Measurements from ENCODE around the gene TMEM120B. TPM values are rescaled to one million over a fixed set of nuclear protein-coding genes. Genes with fewer than 3 reads are reported as not detected.

Gene TMEM120B
- total and polyA plus RNA-seq, 2 of the 13 experiments (the other 11 are each of a cell fraction or from before 2014, with no cell fraction given), result 7.1 to 12.9 TPM

DNA sequence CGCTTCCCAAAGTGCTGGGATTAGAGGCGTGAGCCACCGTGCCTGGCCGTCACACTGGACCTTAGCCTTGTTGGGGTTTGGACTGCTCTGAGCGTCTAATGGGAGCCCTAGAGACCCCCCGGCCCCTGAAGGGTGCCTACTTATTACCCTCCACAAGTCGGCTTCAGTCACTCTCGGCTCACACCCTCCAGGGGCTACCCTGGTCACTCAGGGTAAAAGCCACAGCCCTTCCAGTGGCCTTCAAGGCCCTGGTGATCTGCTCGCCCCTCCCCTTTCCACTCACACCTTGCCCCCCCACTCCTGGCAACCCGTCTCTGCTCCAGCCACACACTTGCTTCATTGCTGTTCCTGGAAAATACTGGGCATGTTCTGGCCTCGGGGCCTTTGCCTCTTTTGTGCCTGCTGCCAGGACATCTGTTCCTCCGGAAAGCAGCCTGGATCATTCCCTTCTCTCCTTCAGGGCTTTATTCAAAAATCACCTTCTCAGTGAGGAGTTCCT lies 39.5 kb upstream of the TMEM120B start:
- peak overlapping the region; percentile 30; the same call in 1 of the 2 replicates for H3K9ac ChIP-seq (ENCODE audit: insufficient read depth, low read depth, low read length)
- peak overlapping the region; percentile 79 for H3K4me2 ChIP-seq (ENCODE audit: low read depth, low read length)
- H3K36me3 ChIP-seq (replicated peaks in 1 of 2; ENCODE audit: control insufficient read depth in 1 of 2, insufficient read depth in 2 of 2, low read length in 2 of 2), result no peaks in the 10 kb centered on the region
- H3K79me2 ChIP-seq (ENCODE audit: insufficient read depth, low read length), result no peaks in the 10 kb centered on the region
- WGBS (ENCODE audit: low lambda C conversion rate), result 2% methylated on average over 4 of the region's 12 CpGs
- peaks cover 40% of the 10 kb centered on the region for H3K4me1 ChIP-seq (ENCODE audit: insufficient read depth, low read length)
- peak; percentile 46 for ATAC-seq
- no peaks in the 10 kb centered on the region for H3K9me3 ChIP-seq (ENCODE audit: low read length)
- no peak overlapping the region for H3K27ac ChIP-seq (ENCODE audit: extremely low read length, insufficient read depth, low read length)
- CTCF ChIA-PET (ENCODE audit: low intra/inter-chr PET ratio, low total read pairs), result no interaction called here
- no peak for DNase-seq (ENCODE audit: low spot score)
- in situ Hi-C loops (cut with HindIII; ENCODE audit: extremely low pct_ligation_motif_present, low pct_unique_long_range_greater_than_20kb) (no loop called here), intact Hi-C loops (cut with micrococcal nuclease; ENCODE audit: unreplicated experiment) (no loop called here)
- peak overlapping the region; percentile 17 to 61 (median 35); a peak in 5 of 6 replicates for H3K4me3 ChIP-seq (replicated peaks in 1 of 3; ENCODE audit: insufficient read depth in 1 of 3, low read depth in 2 of 3, low read length in 3 of 3)
- FAIRE-seq, result no peak
- no peaks in the 10 kb centered on the region; a peak in 1 of 5 replicates for H3K27me3 ChIP-seq (ENCODE audit: control insufficient read depth in 1 of 2, insufficient read depth in 2 of 2, low read length in 2 of 2)
- POLR2A ChIA-PET, result no interaction called here
- H4K20me1 ChIP-seq (ENCODE audit: insufficient read depth, low read length), result no peaks in the 10 kb centered on the region
- TF ChIP-seq CAMTA2 (CRISPR knock-in tag; IDR thresholded peaks at IDR 0.05; ENCODE audit: borderline replicate concordance) (0 out of 2 replicates have a peak, but pooled peaks have one; percentile 35), SALL1 (CRISPR knock-in tag; IDR thresholded peaks at IDR 0.05) (0 out of 2 replicates have a peak, but pooled peaks have one; percentile 12), ADNP (CRISPR knock-in tag; IDR thresholded peaks at IDR 0.05) (0 out of 2 replicates have a peak, but pooled peaks have one; percentile 42), CREM (IDR thresholded peaks at IDR 0.05) (0 out of 2 replicates have a peak, but pooled peaks have one; percentile 2), CREM (CRISPR knock-in tag; IDR thresholded peaks at IDR 0.05) (no peak), AHR (CRISPR knock-in tag; IDR thresholded peaks at IDR 0.05) (0 out of 2 replicates have a peak, but pooled peaks have one; percentile 29), ZBTB7A (CRISPR knock-in tag; IDR thresholded peaks at IDR 0.05) (0 out of 2 replicates have a peak, but pooled peaks have one; percentile 20), ZNF570 (CRISPR knock-in tag; IDR thresholded peaks at IDR 0.05; ENCODE audit: borderline replicate concordance) (no peak), RFXANK (CRISPR knock-in tag; IDR thresholded peaks at IDR 0.05) (no peak)
- TF ChIP-seq, protein P1, sequence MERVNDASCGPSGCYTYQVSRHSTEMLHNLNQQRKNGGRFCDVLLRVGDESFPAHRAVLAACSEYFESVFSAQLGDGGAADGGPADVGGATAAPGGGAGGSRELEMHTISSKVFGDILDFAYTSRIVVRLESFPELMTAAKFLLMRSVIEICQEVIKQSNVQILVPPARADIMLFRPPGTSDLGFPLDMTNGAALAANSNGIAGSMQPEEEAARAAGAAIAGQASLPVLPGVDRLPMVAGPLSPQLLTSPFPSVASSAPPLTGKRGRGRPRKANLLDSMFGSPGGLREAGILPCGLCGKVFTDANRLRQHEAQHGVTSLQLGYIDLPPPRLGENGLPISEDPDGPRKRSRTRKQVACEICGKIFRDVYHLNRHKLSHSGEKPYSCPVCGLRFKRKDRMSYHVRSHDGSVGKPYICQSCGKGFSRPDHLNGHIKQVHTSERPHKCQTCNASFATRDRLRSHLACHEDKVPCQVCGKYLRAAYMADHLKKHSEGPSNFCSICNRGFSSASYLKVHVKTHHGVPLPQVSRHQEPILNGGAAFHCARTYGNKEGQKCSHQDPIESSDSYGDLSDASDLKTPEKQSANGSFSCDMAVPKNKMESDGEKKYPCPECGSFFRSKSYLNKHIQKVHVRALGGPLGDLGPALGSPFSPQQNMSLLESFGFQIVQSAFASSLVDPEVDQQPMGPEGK (CRISPR knock-in tag; IDR thresholded peaks at IDR 0.05), result no peak
- TF ChIP-seq, protein P2, sequence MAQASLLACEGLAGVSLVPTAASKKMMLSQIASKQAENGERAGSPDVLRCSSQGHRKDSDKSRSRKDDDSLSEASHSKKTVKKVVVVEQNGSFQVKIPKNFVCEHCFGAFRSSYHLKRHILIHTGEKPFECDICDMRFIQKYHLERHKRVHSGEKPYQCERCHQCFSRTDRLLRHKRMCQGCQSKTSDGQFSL (CRISPR knock-in tag; IDR thresholded peaks at IDR 0.05), result peak; percentile 77
- TF ChIP-seq, protein P3, sequence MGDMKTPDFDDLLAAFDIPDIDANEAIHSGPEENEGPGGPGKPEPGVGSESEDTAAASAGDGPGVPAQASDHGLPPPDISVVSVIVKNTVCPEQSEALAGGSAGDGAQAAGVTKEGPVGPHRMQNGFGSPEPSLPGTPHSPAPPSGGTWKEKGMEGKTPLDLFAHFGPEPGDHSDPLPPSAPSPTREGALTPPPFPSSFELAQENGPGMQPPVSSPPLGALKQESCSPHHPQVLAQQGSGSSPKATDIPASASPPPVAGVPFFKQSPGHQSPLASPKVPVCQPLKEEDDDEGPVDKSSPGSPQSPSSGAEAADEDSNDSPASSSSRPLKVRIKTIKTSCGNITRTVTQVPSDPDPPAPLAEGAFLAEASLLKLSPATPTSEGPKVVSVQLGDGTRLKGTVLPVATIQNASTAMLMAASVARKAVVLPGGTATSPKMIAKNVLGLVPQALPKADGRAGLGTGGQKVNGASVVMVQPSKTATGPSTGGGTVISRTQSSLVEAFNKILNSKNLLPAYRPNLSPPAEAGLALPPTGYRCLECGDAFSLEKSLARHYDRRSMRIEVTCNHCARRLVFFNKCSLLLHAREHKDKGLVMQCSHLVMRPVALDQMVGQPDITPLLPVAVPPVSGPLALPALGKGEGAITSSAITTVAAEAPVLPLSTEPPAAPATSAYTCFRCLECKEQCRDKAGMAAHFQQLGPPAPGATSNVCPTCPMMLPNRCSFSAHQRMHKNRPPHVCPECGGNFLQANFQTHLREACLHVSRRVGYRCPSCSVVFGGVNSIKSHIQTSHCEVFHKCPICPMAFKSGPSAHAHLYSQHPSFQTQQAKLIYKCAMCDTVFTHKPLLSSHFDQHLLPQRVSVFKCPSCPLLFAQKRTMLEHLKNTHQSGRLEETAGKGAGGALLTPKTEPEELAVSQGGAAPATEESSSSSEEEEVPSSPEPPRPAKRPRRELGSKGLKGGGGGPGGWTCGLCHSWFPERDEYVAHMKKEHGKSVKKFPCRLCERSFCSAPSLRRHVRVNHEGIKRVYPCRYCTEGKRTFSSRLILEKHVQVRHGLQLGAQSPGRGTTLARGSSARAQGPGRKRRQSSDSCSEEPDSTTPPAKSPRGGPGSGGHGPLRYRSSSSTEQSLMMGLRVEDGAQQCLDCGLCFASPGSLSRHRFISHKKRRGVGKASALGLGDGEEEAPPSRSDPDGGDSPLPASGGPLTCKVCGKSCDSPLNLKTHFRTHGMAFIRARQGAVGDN (CRISPR knock-in tag; IDR thresholded peaks at IDR 0.05), result peak; percentile 40
- H2AFZ ChIP-seq (ENCODE audit: low read length), result no peak overlapping the region
- no TSS peak for BruUV-seq (replicated peaks)
